IMR-90 (cell line): ENCODE data around the gene LCA5L. TPM values are rescaled to one million over a fixed set of nuclear protein-coding genes. Genes with fewer than 3 reads are reported as not detected.

Experiments
- ATAC-seq: fragments of 200-7000 bp; cut with Tn5 transposase; 2 replicates; pipeline ENCODE4 v1.9.1; 2020; ENCODE audit warnings: low read depth, mild to moderate bottlenecking, moderate library complexity
- BruUV-seq: library from RNA; stranded (reverse); fragments of 400-500 nt; replicated peaks from 2 replicates; lab custom pipeline; 2021; lab: Mats Ljungman, UMichigan
- CTCF ChIA-PET: fragments of 300-600 bp; formaldehyde crosslinking; extraction: SDS; loops from one replicate; lab custom pipeline; 2021; ENCODE audit warnings: antibody characterized with exemption; lab: Yijun Ruan, JAX
- POLR2A ChIA-PET: fragments of 300-600 bp; sonication (Branson Sonifier 250); formaldehyde crosslinking; loops from one replicate; lab custom pipeline; 2022; ENCODE audit warnings: antibody characterized with exemption; ENCODE audit not compliant: unreplicated experiment; lab: Charles Lee
- DNase-seq: peaks from one replicate; pipeline ENCODE4 v3.0.0; 2013
- H2AFZ ChIP-seq: replicated peaks from 2 replicates; pipeline ENCODE3; 2013; ENCODE audit warnings: low read length, mild to moderate bottlenecking; ENCODE audit not compliant: poor library complexity
- H2AK5ac ChIP-seq: 2 replicates; pipeline ENCODE4 v1.6.1; 2013; ENCODE audit warnings: low read depth, low read length, inconsistent platforms
- H2AK9ac ChIP-seq: replicated peaks from 2 replicates; pipeline ENCODE3; 2013; ENCODE audit warnings: mild to moderate bottlenecking, low read depth, low read length, moderate library complexity; ENCODE audit not compliant: poor library complexity
- H2BK120ac ChIP-seq: 2 replicates; pipeline ENCODE4 v1.6.1; 2013; ENCODE audit warnings: low read depth, low read length, inconsistent platforms
- H2BK15ac ChIP-seq: 3 replicates; pipeline ENCODE4 v1.6.1; 2013; ENCODE audit warnings: low read depth, low read length, inconsistent platforms
- H2BK20ac ChIP-seq: 2 replicates; pipeline ENCODE4 v1.6.1; 2013; ENCODE audit warnings: low read depth, mild to moderate bottlenecking, inconsistent platforms, low read length, moderate library complexity
- H2BK5ac ChIP-seq: 2 replicates; pipeline ENCODE4 v1.6.1; 2013; ENCODE audit warnings: mild to moderate bottlenecking, low read depth, low read length, inconsistent platforms; ENCODE audit not compliant: poor library complexity, severe bottlenecking
- H3K14ac ChIP-seq: replicated peaks from 2 replicates; pipeline ENCODE4 v1.6.1; 2013; ENCODE audit warnings: low read depth, low read length, inconsistent platforms
- H3K18ac ChIP-seq: 2 replicates; pipeline ENCODE4 v1.6.1; 2013; ENCODE audit warnings: low read depth, low read length, control low read depth
- H3K23ac ChIP-seq: 2 replicates; pipeline ENCODE4 v1.6.1; 2013; ENCODE audit warnings: low read depth, low read length, inconsistent platforms
- H3K27ac ChIP-seq: 2 replicates; pipeline ENCODE4 v1.5.1; 2013; ENCODE audit warnings: mild to moderate bottlenecking, control low read depth, low read length; ENCODE audit not compliant: insufficient read depth
- H3K27me3 ChIP-seq: 2 replicates; pipeline ENCODE4 v1.6.1; 2013; ENCODE audit warnings: low read length; ENCODE audit not compliant: control insufficient read depth, insufficient read depth
- H3K36me3 ChIP-seq: 2 replicates; pipeline ENCODE4 v1.6.1; 2013; ENCODE audit warnings: low read length, mixed read lengths; ENCODE audit not compliant: control insufficient read depth, insufficient read depth
- H3K4ac ChIP-seq: 2 replicates; pipeline ENCODE4 v1.6.1; 2013; ENCODE audit warnings: low read depth, low read length, inconsistent platforms
- H3K4me1 ChIP-seq: 2 replicates; pipeline ENCODE4 v1.6.1; 2013; ENCODE audit warnings: low read length, mixed read lengths; ENCODE audit not compliant: control insufficient read depth, insufficient read depth
- H3K4me2 ChIP-seq: 2 replicates; pipeline ENCODE4 v1.6.1; 2013; ENCODE audit warnings: low read depth, mild to moderate bottlenecking, control low read depth, low read length, moderate library complexity
- H3K4me3 ChIP-seq: 2 replicates; pipeline ENCODE4 v1.5.1; 2013; ENCODE audit warnings: low read depth, mild to moderate bottlenecking, control low read depth, low read length, moderate library complexity; ENCODE audit not compliant: insufficient read depth
- H3K56ac ChIP-seq: 2 replicates; pipeline ENCODE4 v1.6.1; 2013; ENCODE audit warnings: low read length, inconsistent platforms; ENCODE audit not compliant: insufficient read depth; ENCODE audit errors: extremely low read depth
- H3K79me1 ChIP-seq, 2 experiments: 2 replicates each; pipeline ENCODE4 v1.6.1; 2013; ENCODE audit warnings: low read length in 2 of 2, inconsistent platforms in 1 of 2, low read depth in 1 of 2
- H3K9ac ChIP-seq: 2 replicates; pipeline ENCODE4 v1.6.1; 2013; ENCODE audit warnings: low read depth, low read length, control low read depth
- H3K9me1 ChIP-seq: 2 replicates; pipeline ENCODE4 v1.6.1; 2013; ENCODE audit warnings: low read length, inconsistent platforms; ENCODE audit not compliant: insufficient read depth
- H3K9me3 ChIP-seq: 2 replicates; pipeline ENCODE4 v1.6.1; 2013; ENCODE audit warnings: low read length; ENCODE audit not compliant: control insufficient read depth, insufficient read depth
- H4K20me1 ChIP-seq: 2 replicates; pipeline ENCODE4 v1.6.1; 2013; ENCODE audit warnings: low read length, inconsistent platforms; ENCODE audit not compliant: insufficient read depth
- H4K5ac ChIP-seq: 2 replicates; pipeline ENCODE4 v1.6.1; 2013; ENCODE audit warnings: mild to moderate bottlenecking, low read depth, low read length, control low read depth
- H4K8ac ChIP-seq, 2 experiments: 2 replicates each; pipeline ENCODE4 v1.6.1; 2013; ENCODE audit warnings: low read depth in 2 of 2, low read length in 2 of 2, control low read depth in 1 of 2, inconsistent platforms in 1 of 2
- H4K91ac ChIP-seq: 2 replicates; pipeline ENCODE4 v1.6.1; 2013; ENCODE audit warnings: low read depth, low read length, inconsistent platforms; ENCODE audit not compliant: insufficient read depth
- BHLHE40 ChIP-seq: fragments of 150-350 bp; IDR thresholded peaks from 2 replicates; pipeline ENCODE4 v1.6.1; 2016; ENCODE audit warnings: mild to moderate bottlenecking, low read depth, low read length
- CEBPB ChIP-seq: IDR thresholded peaks from 2 replicates; pipeline ENCODE4 v1.6.1; 2012; ENCODE audit warnings: low read depth, low read length, improper control_type of control experiment
- CHD1 ChIP-seq: IDR thresholded peaks from 2 replicates; pipeline ENCODE4 v1.6.1; 2012; ENCODE audit warnings: low read depth, low read length, improper control_type of control experiment
- FOS ChIP-seq: fragments of 150-350 bp; IDR thresholded peaks from 2 replicates; pipeline ENCODE4 v1.6.1; 2016; ENCODE audit warnings: low read depth, low read length
- MAFK ChIP-seq: IDR thresholded peaks from 2 replicates; pipeline ENCODE4 v1.6.1; 2012; ENCODE audit warnings: low read depth, low read length, improper control_type of control experiment
- MAZ ChIP-seq: IDR thresholded peaks from 2 replicates; pipeline ENCODE4 v1.6.1; 2012; ENCODE audit warnings: low read depth, mild to moderate bottlenecking, low read length, improper control_type of control experiment, moderate library complexity, borderline replicate concordance
- MXI1 ChIP-seq: IDR thresholded peaks from 2 replicates; pipeline ENCODE4 v1.6.1; 2012; ENCODE audit warnings: low read depth, mild to moderate bottlenecking, low read length, moderate library complexity, borderline replicate concordance
- NFE2L2 ChIP-seq: fragments of 150-350 bp; IDR thresholded peaks from 2 replicates; pipeline ENCODE4 v1.6.1; 2016; ENCODE audit warnings: low read depth, mild to moderate bottlenecking, low read length
- POLR2A ChIP-seq: IDR thresholded peaks from 2 replicates; pipeline ENCODE4 v1.6.1; 2012; ENCODE audit warnings: mild to moderate bottlenecking, low read depth, low read length
- RAD21 ChIP-seq: IDR thresholded peaks from 2 replicates; pipeline ENCODE4 v1.6.1; 2012; ENCODE audit warnings: low read length, improper control_type of control experiment
- RCOR1 ChIP-seq: IDR thresholded peaks from 2 replicates; pipeline ENCODE4 v1.6.1; 2012; ENCODE audit warnings: mild to moderate bottlenecking, low read length, improper control_type of control experiment; ENCODE audit not compliant: insufficient replicate concordance
- RFX5 ChIP-seq: IDR thresholded peaks from 2 replicates; pipeline ENCODE4 v1.8.0; 2012; ENCODE audit warnings: low read depth, mild to moderate bottlenecking, low read length, moderate library complexity
- SMC3 ChIP-seq: fragments of 150-350 bp; IDR thresholded peaks from 2 replicates; pipeline ENCODE4 v1.6.1; 2016; ENCODE audit warnings: low read depth, mild to moderate bottlenecking, antibody characterized with exemption, low read length, moderate library complexity
- WGBS, 2 experiments: methylation state at CpG; one replicate each; pipeline versions ENCODE4 v1.1.5 to v1.1.7; 2013; ENCODE audit warnings: missing lambda C conversion rate in 2 of 2; ENCODE audit not compliant: insufficient read length in 1 of 2; ENCODE audit errors: extremely low coverage in 2 of 2; 5-methylcytosine and 5-hydroxymethylcytosine counted together
- dilution Hi-C: fragments of 300-500 bp; cut with HindIII; formaldehyde crosslinking; loops from one replicate; pipeline ENCODE4 v1.14.3; 2018; ENCODE audit warnings: low sequenced_read_pairs; ENCODE audit not compliant: unreplicated experiment
- in situ Hi-C: fragments of 300-500 bp; cut with MboI; formaldehyde crosslinking; loops from 3 replicates; pipeline ENCODE4 v1.14.3; 2019; ENCODE audit warnings: low sequenced_read_pairs, inconsistent platforms, mixed read lengths
- intact Hi-C: fragments of 100-400 bp; cut with micrococcal nuclease; formaldehyde crosslinking; loops from 2 replicates; pipeline ENCODE4 v1.10.0; 2022
- polyA plus RNA-seq, 3 experiments: library from polyadenylated mRNA; depleted of rRNA; stranded (reverse); fragments of >200 nt; gene quantifications; 2 replicates each; pipeline ENCODE4 v1.2.3, GENCODE V29; 2012; ENCODE audit warnings: low replicate concordance in 1 of 3
- total RNA-seq: library from RNA; depleted of rRNA; stranded (reverse); fragments of >200 nt; gene quantifications from 2 replicates; pipeline ENCODE4 v1.2.3, GENCODE V29; 2012
- TF ChIP-seq, protein P1 (sequence below): fragments of 150-350 bp; IDR thresholded peaks from 2 replicates; pipeline ENCODE4 v1.6.1; 2017; ENCODE audit warnings: mild to moderate bottlenecking, antibody characterized with exemption, low read length, low read depth
- TF ChIP-seq, protein P2 (sequence below): conservative IDR thresholded peaks from 2 replicates; pipeline ENCODE4 v1.5.1; 2012; ENCODE audit warnings: mild to moderate bottlenecking, low read depth, low read length, improper control_type of control experiment
- TF ChIP-seq, protein P3 (sequence below): fragments of 150-350 bp; IDR thresholded peaks from 2 replicates; pipeline ENCODE4 v1.6.1; 2016; ENCODE audit warnings: low read depth, mild to moderate bottlenecking, low read length, moderate library complexity, borderline replicate concordance

Gene LCA5L
- total and polyA plus RNA-seq, 2 of the 4 experiments (the other 2 are of a cell fraction): 0.18 to 0.26 TPM

DNA sequence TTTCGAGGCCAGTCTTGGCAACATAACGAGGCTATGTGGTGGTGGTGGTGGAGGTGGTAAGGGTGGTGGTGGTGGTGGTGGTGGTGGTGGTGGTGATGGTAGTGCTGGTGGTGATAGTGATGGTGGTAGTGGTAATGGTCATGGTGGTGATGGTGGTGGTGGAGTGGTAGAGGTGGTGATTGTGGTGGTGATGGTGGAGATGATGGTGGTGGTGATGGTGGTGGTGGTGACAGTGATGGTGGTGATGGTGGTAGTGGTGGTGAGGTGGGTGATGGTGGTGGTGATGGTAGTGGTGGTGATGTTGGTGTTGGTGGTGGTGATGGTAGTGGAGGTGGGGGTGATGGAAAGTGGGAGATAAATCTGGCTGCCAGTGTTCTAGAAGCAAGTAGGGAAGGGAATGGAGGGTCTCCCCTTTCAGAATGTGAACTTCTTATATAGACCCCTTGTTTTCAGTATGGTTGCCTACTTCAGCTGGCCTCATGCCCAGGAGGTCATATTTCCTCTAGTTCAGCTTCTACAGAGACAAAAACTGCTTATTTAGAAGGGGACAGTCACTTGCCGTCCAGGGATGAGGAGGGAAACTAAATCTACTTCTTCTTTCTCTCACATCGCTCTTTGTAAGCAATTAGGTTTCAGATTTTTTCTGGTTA lies 33.7 kb upstream of the LCA5L start:
- intact Hi-C loops: no loop called here
- 47% methylated on average over 2 of the region's 4 CpGs; no CpG with 5 or more reads in 1 of the 2 experiments for WGBS, 2 experiments
- in situ Hi-C loops: no loop called here

More for the DNA sequence above, 33.7 kb upstream of the LCA5L start:
- H3K9me1 ChIP-seq: no peaks in the 10 kb centered on the region
- no peak overlapping the region for H3K27ac ChIP-seq
- no peak overlapping the region for H4K8ac ChIP-seq
- H2AFZ ChIP-seq: no peak overlapping the region
- no peak overlapping the region for H3K4me2 ChIP-seq
- H4K91ac ChIP-seq: no peak overlapping the region
- CTCF ChIA-PET: interaction anchor here (0.7 kb wide), 1 partner anchor 1492 kb away, joined by 3 read pairs; no protein-coding TSS in a partner anchor
- H3K23ac ChIP-seq: no peak overlapping the region
- no peak overlapping the region for H3K4me3 ChIP-seq
- H2BK120ac ChIP-seq: no peak overlapping the region
- H3K27me3 ChIP-seq: no peaks in the 10 kb centered on the region
- H4K5ac ChIP-seq: no peak overlapping the region
- no peak overlapping the region for H3K9ac ChIP-seq
- TF ChIP-seq SMC3 (no peak), MXI1 (no peak), NFE2L2 (no peak), CHD1 (no peak), POLR2A (no peak), FOS (no peak), MAZ (no peak), MAFK (no peak), RAD21 (no peak), RFX5 (no peak), RCOR1 (no peak), CEBPB (no peak), BHLHE40 (no peak)
- TF ChIP-seq, protein P1, sequence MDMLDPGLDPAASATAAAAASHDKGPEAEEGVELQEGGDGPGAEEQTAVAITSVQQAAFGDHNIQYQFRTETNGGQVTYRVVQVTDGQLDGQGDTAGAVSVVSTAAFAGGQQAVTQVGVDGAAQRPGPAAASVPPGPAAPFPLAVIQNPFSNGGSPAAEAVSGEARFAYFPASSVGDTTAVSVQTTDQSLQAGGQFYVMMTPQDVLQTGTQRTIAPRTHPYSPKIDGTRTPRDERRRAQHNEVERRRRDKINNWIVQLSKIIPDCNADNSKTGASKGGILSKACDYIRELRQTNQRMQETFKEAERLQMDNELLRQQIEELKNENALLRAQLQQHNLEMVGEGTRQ: no peak
- TF ChIP-seq, protein P2, sequence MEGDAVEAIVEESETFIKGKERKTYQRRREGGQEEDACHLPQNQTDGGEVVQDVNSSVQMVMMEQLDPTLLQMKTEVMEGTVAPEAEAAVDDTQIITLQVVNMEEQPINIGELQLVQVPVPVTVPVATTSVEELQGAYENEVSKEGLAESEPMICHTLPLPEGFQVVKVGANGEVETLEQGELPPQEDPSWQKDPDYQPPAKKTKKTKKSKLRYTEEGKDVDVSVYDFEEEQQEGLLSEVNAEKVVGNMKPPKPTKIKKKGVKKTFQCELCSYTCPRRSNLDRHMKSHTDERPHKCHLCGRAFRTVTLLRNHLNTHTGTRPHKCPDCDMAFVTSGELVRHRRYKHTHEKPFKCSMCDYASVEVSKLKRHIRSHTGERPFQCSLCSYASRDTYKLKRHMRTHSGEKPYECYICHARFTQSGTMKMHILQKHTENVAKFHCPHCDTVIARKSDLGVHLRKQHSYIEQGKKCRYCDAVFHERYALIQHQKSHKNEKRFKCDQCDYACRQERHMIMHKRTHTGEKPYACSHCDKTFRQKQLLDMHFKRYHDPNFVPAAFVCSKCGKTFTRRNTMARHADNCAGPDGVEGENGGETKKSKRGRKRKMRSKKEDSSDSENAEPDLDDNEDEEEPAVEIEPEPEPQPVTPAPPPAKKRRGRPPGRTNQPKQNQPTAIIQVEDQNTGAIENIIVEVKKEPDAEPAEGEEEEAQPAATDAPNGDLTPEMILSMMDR: no peak
- TF ChIP-seq, protein P3, sequence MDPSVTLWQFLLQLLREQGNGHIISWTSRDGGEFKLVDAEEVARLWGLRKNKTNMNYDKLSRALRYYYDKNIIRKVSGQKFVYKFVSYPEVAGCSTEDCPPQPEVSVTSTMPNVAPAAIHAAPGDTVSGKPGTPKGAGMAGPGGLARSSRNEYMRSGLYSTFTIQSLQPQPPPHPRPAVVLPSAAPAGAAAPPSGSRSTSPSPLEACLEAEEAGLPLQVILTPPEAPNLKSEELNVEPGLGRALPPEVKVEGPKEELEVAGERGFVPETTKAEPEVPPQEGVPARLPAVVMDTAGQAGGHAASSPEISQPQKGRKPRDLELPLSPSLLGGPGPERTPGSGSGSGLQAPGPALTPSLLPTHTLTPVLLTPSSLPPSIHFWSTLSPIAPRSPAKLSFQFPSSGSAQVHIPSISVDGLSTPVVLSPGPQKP: no peak
- POLR2A ChIA-PET: no interaction called here
- H4K20me1 ChIP-seq: no peaks in the 10 kb centered on the region
- H3K4me1 ChIP-seq: no peaks in the 10 kb centered on the region
- no peaks in the 10 kb centered on the region for H3K36me3 ChIP-seq
- H2BK20ac ChIP-seq: no peak overlapping the region
- no peak overlapping the region for H3K56ac ChIP-seq
- H3K14ac ChIP-seq: no peak overlapping the region
- H3K79me1 ChIP-seq: no peaks in the 10 kb centered on the region
- no peaks in the 10 kb centered on the region for H3K9me3 ChIP-seq
- H2AK5ac ChIP-seq: no peak overlapping the region
- H3K18ac ChIP-seq: no peak overlapping the region
- no peak overlapping the region for H2AK9ac ChIP-seq
- no peak overlapping the region for H3K4ac ChIP-seq
- H2BK15ac ChIP-seq: no peak overlapping the region
- DNase-seq: no peak
- ATAC-seq: no peak
- dilution Hi-C loops: no loop called here
- BruUV-seq: no TSS peak
- H2BK5ac ChIP-seq: no peak overlapping the region
